GM19035 (cell line): Measurements from ENCODE around the gene DNAI7.

Source experiments
- ATAC-seq: cut with Tn5 transposase; IDR thresholded peaks from one replicate; pipeline ENCODE4 v1.9.1; 2021; ENCODE audit not compliant: unreplicated experiment

Gene DNAI7

DNA sequence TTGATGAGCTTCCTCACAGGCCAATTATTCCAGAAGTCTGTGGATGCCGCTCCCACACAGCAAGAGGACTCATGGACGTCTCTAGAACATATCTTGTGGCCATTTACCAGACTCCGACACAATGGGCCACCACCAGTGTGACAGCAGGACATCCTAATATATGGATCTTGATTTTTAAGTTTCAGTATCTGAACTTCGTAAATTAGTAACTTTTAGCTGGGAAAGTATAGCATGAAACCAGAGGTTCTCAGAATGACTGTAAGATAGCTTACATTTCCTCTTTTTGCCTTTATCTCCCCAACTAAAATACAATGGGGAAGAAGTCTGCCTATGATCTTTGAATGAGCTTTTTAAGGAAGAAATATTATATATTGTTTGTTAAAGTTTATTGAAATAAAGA, 87.0 kb downstream of the DNAI7 start:
- peak; percentile 90 for ATAC-seq

DNA sequence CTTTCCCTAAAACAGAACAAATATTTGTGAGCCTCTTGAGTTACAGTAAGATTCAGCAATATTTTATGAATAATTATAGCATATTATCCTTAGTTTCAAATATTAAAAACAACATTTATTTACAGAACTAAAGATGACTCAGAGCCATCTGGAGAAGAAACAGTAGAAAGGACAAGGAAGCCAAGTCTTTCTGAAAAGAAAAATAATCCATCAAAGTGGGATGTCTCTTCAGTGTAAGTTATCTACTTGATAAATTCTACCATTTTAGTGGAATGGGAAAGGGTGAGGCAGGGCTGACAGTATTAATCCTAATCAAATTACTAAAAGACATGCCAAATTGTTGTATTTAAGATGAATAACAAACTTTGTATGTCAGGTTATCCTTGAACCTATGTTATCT, 88.1 kb downstream of the DNAI7 start:
- ATAC-seq = no peak

GRCh38 chr12:25102402-25102801, 92.6 kb downstream of the DNAI7 start:
- no peak for ATAC-seq

DNA sequence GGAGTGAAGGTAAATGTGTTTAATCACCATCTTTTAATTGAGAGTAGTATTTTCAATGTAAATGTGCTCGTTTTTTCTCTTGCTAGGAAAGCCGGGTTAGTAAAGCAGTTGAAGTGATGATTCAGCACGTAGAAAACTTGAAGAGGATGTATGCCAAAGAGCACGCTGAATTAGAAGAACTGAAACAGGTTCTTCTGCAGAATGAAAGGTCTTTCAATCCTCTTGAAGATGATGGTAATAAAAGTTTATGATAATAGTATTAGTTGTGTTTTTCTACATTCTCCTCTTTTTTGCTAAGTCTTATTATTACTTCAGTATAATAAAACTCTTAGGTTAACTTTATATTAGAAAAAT, 93.9 kb downstream of the DNAI7 start:
- ATAC-seq = no peak

DNA sequence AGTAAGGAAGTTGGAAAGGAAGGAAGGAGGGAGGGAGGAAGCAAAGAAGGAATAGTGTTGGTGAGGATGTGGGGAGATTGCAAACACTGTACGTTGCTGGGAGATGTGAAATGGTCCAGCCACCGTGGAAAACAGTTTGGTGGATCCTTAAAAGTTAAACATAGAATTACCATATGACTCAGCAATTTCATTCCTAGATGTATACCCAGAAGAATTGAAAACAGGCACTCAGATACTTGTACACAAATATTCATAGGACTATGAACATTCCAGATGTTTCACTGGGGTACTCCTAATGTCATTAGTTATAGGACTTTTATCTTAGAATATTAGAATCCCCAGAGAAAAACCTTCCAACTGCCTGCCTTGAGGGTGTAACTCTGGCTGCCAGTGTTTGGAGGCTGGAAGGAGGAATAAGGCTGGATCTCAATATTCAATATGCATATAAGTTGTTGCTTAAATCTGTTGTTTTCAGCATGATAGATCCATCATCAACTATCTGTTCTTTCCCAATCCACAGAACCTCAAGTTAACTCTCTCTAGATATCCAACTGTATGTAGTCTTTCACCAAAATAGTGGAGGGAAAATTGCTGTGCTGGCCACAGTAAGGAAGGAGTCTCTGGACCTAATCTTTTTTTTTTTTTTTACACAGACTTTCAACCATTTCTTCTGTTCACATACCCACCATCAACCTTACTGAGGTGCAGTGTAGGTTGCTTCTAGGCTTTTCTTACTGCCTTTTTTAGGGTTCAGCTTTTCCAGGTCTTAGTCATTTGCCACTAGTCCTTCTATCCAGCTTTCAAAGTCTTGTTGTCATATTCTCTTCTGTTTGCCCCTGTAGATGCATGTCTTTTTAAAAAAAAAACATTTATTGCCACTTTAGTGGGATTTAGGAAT, 94.5 kb downstream of the DNAI7 start:
- no peak for ATAC-seq

DNA sequence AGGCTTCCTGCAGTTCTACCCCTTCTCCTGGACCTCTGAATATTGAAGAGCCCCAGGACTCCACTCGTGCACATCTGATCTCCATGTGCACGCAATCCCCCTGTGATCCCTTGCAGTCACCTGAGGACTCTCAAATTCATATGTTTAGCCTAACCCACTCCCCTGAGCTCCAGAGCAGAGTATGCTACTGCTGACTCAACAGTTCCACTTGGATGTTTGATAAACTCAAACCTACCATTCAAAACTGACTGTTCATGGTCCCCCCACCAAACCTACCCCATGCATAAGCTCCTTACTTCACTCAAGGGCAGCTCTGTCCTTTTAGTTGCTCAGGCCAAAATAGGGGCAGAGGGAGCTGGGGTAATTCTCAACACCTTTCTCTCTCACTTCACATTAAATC, 96.0 kb downstream of the DNAI7 start:
- ATAC-seq = no peak

- no peak for ATAC-seq
These were observed 105.2 kb downstream of the DNAI7 start for GRCh38 chr12:25089738-25090137.

- ATAC-seq = no peak
These were observed 107.4 kb downstream of the DNAI7 start for GRCh38 chr12:25087596-25087995.

DNA sequence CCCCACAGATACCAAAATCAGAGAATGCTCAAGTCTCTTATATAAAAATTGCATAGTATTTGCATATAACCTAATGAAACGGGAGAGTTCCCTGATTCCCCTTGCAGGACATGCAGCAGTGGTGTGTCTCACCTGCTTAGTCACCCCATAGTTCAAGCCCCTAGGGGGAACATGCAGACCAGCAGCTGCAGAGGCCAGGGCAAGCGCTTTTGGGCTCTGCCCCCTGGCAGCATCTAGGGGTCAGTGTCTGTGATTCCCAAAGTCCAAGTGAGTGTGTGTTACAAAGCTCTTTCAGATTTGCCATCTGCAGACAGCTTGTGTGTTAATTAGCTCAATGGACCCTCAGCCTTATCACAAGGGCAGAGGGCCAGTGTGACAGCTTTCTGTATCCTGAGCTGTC, 110.1 kb downstream of the DNAI7 start:
- no peak for ATAC-seq

GRCh38 chr12:25083211-25083610, 111.7 kb downstream of the DNAI7 start:
- ATAC-seq = no peak

DNA sequence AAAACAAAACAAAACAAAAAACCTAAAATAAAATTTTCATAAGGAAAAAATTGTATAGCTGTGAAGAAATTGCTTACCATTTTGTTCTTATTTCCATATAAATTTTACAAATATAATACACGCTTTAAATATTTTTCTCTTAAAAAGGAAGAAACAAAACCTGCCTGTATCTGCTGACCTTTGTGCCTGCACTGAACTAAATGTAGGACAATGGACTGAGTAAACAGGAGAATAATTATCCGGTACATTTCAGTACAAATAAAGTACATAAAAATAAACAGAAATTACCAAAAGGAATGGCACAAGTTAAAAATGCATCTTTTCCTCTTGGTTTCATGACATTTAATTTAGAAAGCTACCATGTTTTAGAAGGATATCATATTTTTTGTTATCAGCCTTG, 112.3 kb downstream of the DNAI7 start:
- no peak for ATAC-seq

DNA sequence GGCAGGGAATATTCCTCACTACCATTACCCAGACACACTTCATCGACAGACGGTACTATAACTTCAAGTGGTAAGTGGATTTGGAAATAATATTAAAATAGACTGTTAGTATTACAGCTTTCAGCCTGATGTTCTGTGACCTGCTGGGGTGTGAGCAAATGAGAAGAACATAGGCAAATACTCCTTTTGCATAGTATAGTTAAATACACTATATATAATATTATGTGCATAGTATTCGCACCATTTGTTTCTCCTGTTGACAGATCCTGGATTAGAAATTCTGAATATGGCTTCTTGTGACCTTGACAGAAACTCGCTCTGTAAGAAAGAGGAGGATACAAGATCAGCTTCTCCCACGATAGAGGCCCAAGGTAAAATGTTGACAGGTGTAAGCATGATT, 115.6 kb downstream of the DNAI7 start:
- no peak for ATAC-seq

- peak; percentile 61 for ATAC-seq
These were observed 120.0 kb downstream of the DNAI7 start for GRCh38 chr12:25074954-25075353.

- ATAC-seq = no peak
These were observed 120.8 kb downstream of the DNAI7 start for GRCh38 chr12:25074113-25074512.

DNA sequence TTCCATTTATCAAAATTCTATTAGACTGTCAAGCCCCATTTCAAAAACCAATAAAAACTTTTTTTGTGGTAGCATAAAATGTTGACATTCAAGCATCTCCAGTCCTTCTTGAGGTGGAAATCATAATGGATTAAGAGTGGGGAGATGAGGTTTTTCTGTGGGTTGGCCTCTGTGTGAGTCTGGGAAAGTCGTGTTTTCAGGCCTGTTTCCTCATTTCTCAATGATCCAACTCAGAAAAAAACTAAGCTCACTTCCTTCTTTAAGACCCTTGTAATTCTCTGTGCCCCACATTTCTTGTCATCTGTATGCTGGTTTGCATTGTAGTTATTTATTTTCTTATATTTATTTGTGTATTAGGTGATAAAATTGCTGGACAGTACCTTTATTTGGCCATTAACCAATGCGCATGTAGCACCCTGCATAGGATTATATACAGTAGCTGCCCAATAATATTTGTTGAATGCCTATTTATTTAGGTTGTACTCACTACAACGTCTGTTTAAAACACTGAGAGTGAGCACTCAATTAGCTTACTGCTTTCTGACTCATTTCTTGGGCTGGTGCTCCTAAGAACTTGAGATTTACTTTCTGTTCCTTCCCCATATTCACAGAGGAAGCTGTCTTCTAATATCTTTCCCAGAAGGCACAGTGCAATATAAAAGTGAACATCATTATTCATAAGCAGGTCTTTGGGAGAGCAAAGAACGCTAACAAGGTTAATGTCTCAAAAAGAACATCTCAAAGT, 121.9 kb downstream of the DNAI7 start:
- ATAC-seq = no peak

DNA sequence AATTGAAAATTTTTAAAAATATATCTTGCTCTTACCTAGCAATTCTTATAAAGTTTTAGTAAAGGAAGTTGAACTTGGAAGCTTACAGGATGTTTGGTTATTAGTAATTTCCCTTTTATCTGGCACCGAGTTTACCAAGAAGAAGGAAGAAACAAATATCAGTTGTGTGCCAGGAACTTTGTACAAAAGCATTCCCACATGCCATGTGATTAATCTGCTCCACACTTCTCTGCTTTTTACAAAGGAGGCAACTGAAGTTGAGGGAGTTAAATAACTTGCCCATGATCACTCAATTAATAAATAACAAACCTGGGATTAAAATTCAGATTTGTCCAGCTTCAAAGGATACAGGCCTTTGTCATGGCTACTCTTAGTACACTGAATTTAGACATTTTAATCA, 123.6 kb downstream of the DNAI7 start:
- ATAC-seq = no peak

DNA sequence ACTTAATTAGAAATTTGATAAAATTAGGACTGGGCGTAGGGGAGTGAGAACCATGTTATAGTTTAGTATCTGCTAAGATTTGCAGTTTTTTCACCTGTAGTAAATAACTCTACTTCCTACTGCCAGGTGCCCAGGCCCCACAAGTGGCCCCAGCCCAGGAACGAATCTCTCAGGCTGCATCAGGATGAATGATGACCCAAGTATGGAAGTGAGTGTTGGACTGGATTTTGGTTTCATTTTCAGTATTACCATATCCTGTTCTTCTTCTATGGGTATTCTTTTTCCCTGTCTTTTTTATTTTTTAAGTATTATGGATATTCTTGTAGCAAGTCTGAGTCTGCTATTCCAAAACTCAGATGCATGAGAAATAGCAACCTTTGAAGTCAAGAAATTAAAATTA, 125.7 kb downstream of the DNAI7 start:
- ATAC-seq = no peak

GRCh38 chr12:25065035-25065434, 129.9 kb downstream of the DNAI7 start:
- no peak for ATAC-seq

DNA sequence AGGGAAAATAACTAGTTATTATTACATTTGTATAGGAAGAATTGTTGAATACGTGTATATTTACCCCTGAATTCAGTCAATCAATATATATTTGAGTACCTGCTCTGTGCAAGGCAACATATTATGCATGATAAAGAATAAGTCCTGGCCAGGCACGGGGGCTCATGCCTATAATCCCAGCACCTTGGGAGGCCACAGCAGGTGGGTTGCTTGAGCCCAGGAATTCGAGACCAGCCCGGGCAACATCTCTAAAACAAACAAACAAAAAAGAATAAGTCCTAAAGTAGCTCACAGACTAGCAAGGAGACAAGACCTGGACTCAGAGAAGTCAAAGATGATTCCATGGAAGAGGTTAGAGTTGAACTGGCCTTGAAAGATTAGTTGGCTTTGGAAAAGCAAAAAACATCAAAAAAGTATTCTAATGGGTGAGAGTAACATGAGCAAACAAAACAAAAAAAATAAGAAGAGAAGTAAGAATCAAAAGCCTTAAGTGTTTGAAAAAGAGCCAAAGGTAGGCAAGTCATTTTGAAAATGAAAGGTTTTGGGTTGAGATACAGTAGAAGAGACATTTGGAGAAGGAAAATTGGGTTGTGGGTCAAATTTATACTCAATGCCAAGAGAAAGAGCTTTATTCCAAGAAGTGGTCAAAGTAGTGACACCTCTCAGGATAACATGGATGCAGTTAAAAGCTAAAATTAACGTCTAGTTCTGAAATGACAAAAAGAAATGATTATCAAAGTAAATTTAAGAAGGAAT, 130.9 kb downstream of the DNAI7 start:
- ATAC-seq = no peak

DNA sequence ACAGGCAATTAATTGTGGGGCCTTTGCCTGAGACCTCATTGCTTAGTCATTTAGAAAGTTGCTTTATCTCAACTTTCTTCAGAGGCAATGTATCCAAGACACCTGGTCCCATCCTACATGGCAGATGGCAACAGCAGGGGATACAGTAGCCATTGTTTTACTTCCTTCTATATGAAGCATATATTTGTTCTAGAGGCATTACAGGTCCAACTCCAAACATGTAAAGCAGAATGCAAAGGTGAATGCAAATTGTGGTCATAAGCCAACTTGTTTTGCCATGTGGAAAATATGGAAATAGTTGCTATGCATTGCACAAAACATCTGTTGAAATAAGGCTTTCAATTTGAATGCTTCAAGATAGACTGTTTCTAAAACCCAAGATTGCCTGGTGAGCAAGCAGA, 136.3 kb downstream of the DNAI7 start:
- ATAC-seq = peak; percentile 41
